Fibroblast of gingiva (primary cell): ENCODE results near the gene GLS2.
"Not testable (repeated sequence)": the region's sequence is repeated elsewhere in the genome, so short reads cannot be mapped to it uniquely, and the experiment has no call there.

Source experiments
- DNase-seq: peaks from one replicate; pipeline ENCODE4 v3.0.0-alpha.2; 2011; ENCODE audit warnings: low read depth

The GLS2 gene

GRCh38 chr12:56488041-56488955, at the start of gene GLS2:
TSS of gene GLS2 (minus strand) at chr12:56488161. CDS start at chr12:56488118, 43 bp downstream.
- DNase-seq = peak; percentile 67

GRCh38 chr12:56537546-56537945, 49.6 kb upstream of the GLS2 start:
- DNase-seq = peak; percentile 10

- DNase-seq = peak; percentile 26
These were observed 42.6 kb upstream of the GLS2 start for GRCh38 chr12:56530390-56531055.

- peak; percentile 80 for DNase-seq
These were observed 41.7 kb upstream of the GLS2 start for GRCh38 chr12:56529656-56530055.

GRCh38 chr12:56528846-56529245, 40.9 kb upstream of the GLS2 start:
- DNase-seq = peak; percentile 45

- DNase-seq = peak; percentile 12
These were observed 34.6 kb upstream of the GLS2 start for GRCh38 chr12:56522411-56523193.

GRCh38 chr12:56521590-56522371, 33.8 kb upstream of the GLS2 start, which contains the start of gene RBMS2:
TSS of gene RBMS2 (plus strand) at chr12:56521820. CDS start at chr12:56522024, 204 bp downstream.
- peak; percentile 94 for DNase-seq

GRCh38 chr12:56521209-56521589, 33.2 kb upstream of the GLS2 start:
- DNase-seq = no peak

GRCh38 chr12:56520506-56520905, 32.5 kb upstream of the GLS2 start:
- peak; percentile 53 for DNase-seq

GRCh38 chr12:56520048-56520447, 32.1 kb upstream of the GLS2 start:
- DNase-seq = no peak

- DNase-seq = peak; percentile 24
These were observed 30.6 kb upstream of the GLS2 start for GRCh38 chr12:56518570-56518969.

GRCh38 chr12:56517854-56518253, 29.9 kb upstream of the GLS2 start:
- no peak for DNase-seq

- DNase-seq = not testable (repeated sequence)
These were observed 26.0 kb upstream of the GLS2 start for GRCh38 chr12:56514014-56514318.

- no peak for DNase-seq
These were observed 22.8 kb upstream of the GLS2 start for GRCh38 chr12:56510786-56511185.

GRCh38 chr12:56499879-56500278, 11.9 kb upstream of the GLS2 start:
- not testable (repeated sequence) for DNase-seq

- not testable (repeated sequence) for DNase-seq
These were observed 11.5 kb upstream of the GLS2 start for GRCh38 chr12:56499452-56499851.

- DNase-seq = not testable (repeated sequence)
These were observed 10.4 kb upstream of the GLS2 start for GRCh38 chr12:56498126-56498902.

GRCh38 chr12:56496704-56497103, 8.7 kb upstream of the GLS2 start:
- peak; percentile 21 for DNase-seq

GRCh38 chr12:56494481-56494880, 6.5 kb upstream of the GLS2 start:
- DNase-seq = not testable (repeated sequence)

- not testable (repeated sequence) for DNase-seq
These were observed 6.1 kb upstream of the GLS2 start for GRCh38 chr12:56494106-56494415.
